Transverse colon (tissue), 4 donors: ENCODE results near the gene ZFP62. TPM values are rescaled to one million over a fixed set of nuclear protein-coding genes. Genes with fewer than 3 reads are reported as not detected.

ENCODE experiments used
- DNase-seq: peaks from one replicate; pipeline ENCODE4 v3.0.0-alpha.2; 2019
- H3K27ac ChIP-seq, 4 donors: fragments of 200-600 bp; sonication (generic); 2 replicates each; pipeline ENCODE4 v1.5.1; 2016 to 2018; ENCODE audit warnings: inconsistent platforms in 4 of 4
- H3K27me3 ChIP-seq: fragments of 200-600 bp; sonication (generic); 2 replicates; pipeline ENCODE4 v1.5.1; 2017; ENCODE audit warnings: inconsistent platforms
- H3K36me3 ChIP-seq, 4 donors: fragments of 200-600 bp; sonication (generic); 2 replicates each; pipeline ENCODE4 v1.5.1; 2017 to 2019; ENCODE audit warnings: inconsistent platforms in 4 of 4
- H3K4me1 ChIP-seq, 4 donors: fragments of 200-600 bp; sonication (generic); 2 replicates each; pipeline ENCODE4 v1.5.1; 2017 to 2020; ENCODE audit warnings: inconsistent platforms in 4 of 4
- H3K4me3 ChIP-seq, 4 donors: fragments of 200-600 bp; sonication (generic); 1 replicate in 1 of 4; 2 replicates in 3 of 4; pipeline versions ENCODE4 v1.5.1 to v1.6.1; 2017 to 2019; ENCODE audit warnings: inconsistent platforms in 4 of 4
- H3K9me3 ChIP-seq, 2 donors: fragments of 200-600 bp; sonication (generic); 2 replicates each; pipeline ENCODE4 v1.5.1; 2017 to 2019; ENCODE audit warnings: inconsistent platforms in 2 of 2
- CTCF ChIP-seq, 5 experiments: fragments of 200-600 bp in 3 of 5; fragments of 450-650 bp in 2 of 5; sonication (generic) in 3 of 5; IDR thresholded peaks; 1 replicate in 2 of 5; 2 replicates in 3 of 5; pipeline ENCODE4 v1.5.1; 2016 to 2017; ENCODE audit warnings: antibody characterized with exemption in 5 of 5, inconsistent platforms in 3 of 5, mild to moderate bottlenecking in 2 of 5, moderate library complexity in 1 of 5
- EP300 ChIP-seq: sonication (generic); formaldehyde crosslinking; IDR thresholded peaks from one replicate; pipeline ENCODE4 v1.6.1; 2017; ENCODE audit warnings: antibody characterized with exemption, low read depth
- POLR2A ChIP-seq: fragments of 450-650 bp; IDR thresholded peaks from one replicate; pipeline ENCODE4 v1.6.1; 2016; ENCODE audit warnings: antibody characterized with exemption, mild to moderate bottlenecking, moderate library complexity
- POLR2AphosphoS5 ChIP-seq, 3 donors: sonication (generic); formaldehyde crosslinking; IDR thresholded peaks; one replicate each; pipeline ENCODE4 v1.6.1; 2016; ENCODE audit warnings: antibody characterized with exemption in 3 of 3
- WGBS, 2 donors: methylation state at CpG; one replicate each; pipeline ENCODE4 v1.1.5; 2018; ENCODE audit warnings: low coverage in 1 of 2; 5-methylcytosine and 5-hydroxymethylcytosine counted together
- in situ Hi-C, 4 donors: fragments of 200-750 bp; cut with MboI; loops; one replicate each; pipeline versions ENCODE4 v1.15.0 to v1.15.1; 2017; ENCODE audit warnings: low sequenced_read_pairs in 3 of 4, low pct_ligation_motif_present in 1 of 4, low pct_unique_long_range_greater_than_20kb in 1 of 4
- intact Hi-C: fragments of 100-400 bp; cut with DNase I; formaldehyde crosslinking; loops from one replicate; pipeline ENCODE4 v1.15.1; 2023; ENCODE audit warnings: low total_unique reads
- total RNA-seq, 4 donors: library from RNA; depleted of rRNA; stranded (reverse); fragments of >200 nt; gene quantifications; one replicate each; pipeline ENCODE4 v1.1.0, GENCODE V29; 2016

The ZFP62 gene
- total RNA-seq, 4 donors from 2014 or later = 4.1 to 35.7 (median 26.9) TPM

- no peaks in the 10 kb centered on the region for H3K36me3 ChIP-seq
- H3K4me1 ChIP-seq = peaks cover 39 to 51% (median 45%) of the 10 kb centered on the region in 4 donors
- no peak for DNase-seq
- intact Hi-C loops (no loop called here), in situ Hi-C loops (no loop called here)
- peak overlapping the region; percentile 99 to 100 (median 99) for H3K27ac ChIP-seq
- peak overlapping the region; percentile 37 to 72 (median 65) for H3K4me3 ChIP-seq
- 8 to 50% methylated on average over 2 to 24 of the region's 30 CpGs for WGBS, 2 donors
- no peaks in the 10 kb centered on the region for H3K27me3 ChIP-seq
- TF ChIP-seq CTCF (IDR thresholded peaks at IDR 0.05) = no peak
- no peak for TF ChIP-seq POLR2A
- no peak for TF ChIP-seq POLR2AphosphoS5 (IDR thresholded peaks at IDR 0.05)
- TF ChIP-seq EP300 = no peak
- no peaks in the 10 kb centered on the region for H3K9me3 ChIP-seq
Observed at GRCh38 chr5:180810959-180811622, 50.0 kb downstream of the ZFP62 start.

GRCh38 chr5:180810210-180810958, 50.7 kb downstream of the ZFP62 start:
- Histone ChIP-seq H3K4me1 (peaks cover 39 to 55% (median 50%) of the 10 kb centered on the region in 4 donors), H3K27me3 (no peaks in the 10 kb centered on the region), H3K36me3 (no peaks in the 10 kb centered on the region), H3K27ac (peak overlapping the region; percentile 99 to 100 (median 99)), H3K9me3 (no peaks in the 10 kb centered on the region), H3K4me3 (peak overlapping the region; percentile 63 to 75 (median 70))
- WGBS, 2 donors = 0% methylated on average over 38 of the region's 66 CpGs; no CpG with 5 or more reads in 1 of the 2 donors
- TF ChIP-seq POLR2AphosphoS5 (IDR thresholded peaks at IDR 0.05) (peak; percentile 63 to 86 (median 65)), EP300 (no peak), CTCF (IDR thresholded peaks at IDR 0.05) (peak in 1 of 5 experiments; percentile 11), POLR2A (peak; percentile 84)
- intact Hi-C loops (no loop called here), in situ Hi-C loops (no loop called here)
- DNase-seq = peak; percentile 99

- no peaks in the 10 kb centered on the region for H3K27me3 ChIP-seq
- H3K4me1 ChIP-seq = peaks cover 39 to 63% (median 55%) of the 10 kb centered on the region in 4 donors
Observed at GRCh38 chr5:180809403-180810209, 51.5 kb downstream of the ZFP62 start.

More at GRCh38 chr5:180809403-180810209, 51.5 kb downstream of the ZFP62 start:
- peak overlapping the region; percentile 99 to 100 (median 99) for H3K27ac ChIP-seq
- in situ Hi-C loops = no loop called here
- no peaks in the 10 kb centered on the region for H3K9me3 ChIP-seq
- peak overlapping the region; percentile 63 to 75 (median 70) for H3K4me3 ChIP-seq
- 0 to 2% methylated on average over 5 to 40 of the region's 40 CpGs for WGBS, 2 donors
- no peaks in the 10 kb centered on the region for H3K36me3 ChIP-seq
- DNase-seq = peak; percentile 94
- intact Hi-C loops = loop anchor here (10.0 kb wide), 1 partner anchor 415 kb away; the partner anchor contains the start of gene TRIM41
- TF ChIP-seq POLR2A (peak; percentile 35), EP300 (no peak), CTCF (IDR thresholded peaks at IDR 0.05) (no peak), POLR2AphosphoS5 (IDR thresholded peaks at IDR 0.05) (peak; percentile 33 to 80 (median 73))
